ENCODE results near the gene PKNOX2.

- no peak for TF ChIP-seq CTCF (IDR thresholded peaks at IDR 0.05; ENCODE audit: low read depth, low read length, poor library complexity, severe bottlenecking)
- TF ChIP-seq EZH2phosphoT487 (IDR thresholded peaks at IDR 0.05; ENCODE audit: borderline replicate concordance, low read length) = no peak
These were observed 168.3 kb downstream of the PKNOX2 start for GRCh38 chr11:125332821-125333220.

Data from DOHH2 (cell line).